Kidney epithelial cell (primary cell): ENCODE measurements around the gene EFHD2. TPM values are rescaled to one million over a fixed set of nuclear protein-coding genes. Genes with fewer than 3 reads are reported as not detected.

ENCODE experiments used
- DNase-seq: peaks from one replicate; pipeline ENCODE4 v3.0.0-alpha.2; 2010; ENCODE audit warnings: low read depth
- H3K27me3 ChIP-seq: 2 replicates; pipeline ENCODE4 v1.6.0; 2011; ENCODE audit warnings: low read length; ENCODE audit not compliant: control insufficient read depth, insufficient read depth
- H3K36me3 ChIP-seq: 2 replicates; pipeline ENCODE4 v1.5.1; 2011; ENCODE audit warnings: low read length; ENCODE audit not compliant: control insufficient read depth, insufficient read depth
- H3K4me3 ChIP-seq: 2 replicates; pipeline ENCODE4 v1.5.1; 2011; ENCODE audit warnings: low read depth, mild to moderate bottlenecking, control low read depth, low read length
- CTCF ChIP-seq: IDR thresholded peaks from 2 replicates; pipeline ENCODE4 v1.5.1; 2011; ENCODE audit warnings: mild to moderate bottlenecking, moderate library complexity, low read length, control low read depth, inconsistent platforms; ENCODE audit not compliant: insufficient read depth, poor library complexity, severe bottlenecking
- total RNA-seq: library from RNA; depleted of rRNA; stranded (reverse); fragments of >200 nt; gene quantifications from 2 replicates; pipeline ENCODE4 v1.2.3, GENCODE V29; 2015

EFHD2 gene
- total RNA-seq, 1 donor from 2014 or later: 54.6 TPM

- H3K27me3 ChIP-seq: peaks cover 1% of the 10 kb centered on the region
- H3K36me3 ChIP-seq: no peaks in the 10 kb centered on the region
- no peak overlapping the region for H3K4me3 ChIP-seq
- no peak for TF ChIP-seq CTCF
- no peak for DNase-seq
These were observed 28.8 kb upstream of the EFHD2 start for GRCh38 chr1:15380601-15381508.

- H3K27me3 ChIP-seq: peaks cover 4% of the 10 kb centered on the region
- H3K4me3 ChIP-seq: no peak overlapping the region
- H3K36me3 ChIP-seq: no peaks in the 10 kb centered on the region
- no peak for DNase-seq
- TF ChIP-seq CTCF: no peak
These were observed 27.9 kb upstream of the EFHD2 start for GRCh38 chr1:15381805-15382204.

GRCh38 chr1:15382601-15383518 lies 26.8 kb upstream of the EFHD2 start:
- H3K36me3 ChIP-seq: no peaks in the 10 kb centered on the region
- H3K4me3 ChIP-seq: no peak overlapping the region
- TF ChIP-seq CTCF: no peak
- no peak for DNase-seq
- peaks cover 4% of the 10 kb centered on the region for H3K27me3 ChIP-seq

- TF ChIP-seq CTCF: no peak
- H3K4me3 ChIP-seq: no peak overlapping the region
- peaks cover 4% of the 10 kb centered on the region for H3K27me3 ChIP-seq
- no peak for DNase-seq
- H3K36me3 ChIP-seq: no peaks in the 10 kb centered on the region
These were observed 25.9 kb upstream of the EFHD2 start for GRCh38 chr1:15383810-15384209.

GRCh38 chr1:15384301-15384901 lies 25.3 kb upstream of the EFHD2 start:
- peaks cover 4% of the 10 kb centered on the region for H3K27me3 ChIP-seq
- no peak overlapping the region for H3K4me3 ChIP-seq
- DNase-seq: no peak
- no peaks in the 10 kb centered on the region for H3K36me3 ChIP-seq
- TF ChIP-seq CTCF: no peak
